GM12801 (cell line): ENCODE data around the gene MPHOSPH8.

Source experiments
- CTCF ChIP-seq: IDR thresholded peaks from one replicate; pipeline ENCODE4 v1.5.1; 2011; ENCODE audit warnings: control low read depth; ENCODE audit not compliant: insufficient read length; ENCODE audit errors: extremely low read depth

MPHOSPH8 gene

GRCh38 chr13:19606737-19607136, 26.7 kb upstream of the MPHOSPH8 start:
- no peak for TF ChIP-seq CTCF

- no peak for TF ChIP-seq CTCF
Observed at GRCh38 chr13:19607523-19608078, 25.9 kb upstream of the MPHOSPH8 start.

GRCh38 chr13:19618977-19619376, 14.5 kb upstream of the MPHOSPH8 start:
- TF ChIP-seq CTCF = no peak

- TF ChIP-seq CTCF = no peak
Observed at GRCh38 chr13:19622193-19622592, 11.3 kb upstream of the MPHOSPH8 start.

GRCh38 chr13:19624265-19624664, 9.2 kb upstream of the MPHOSPH8 start:
- no peak for TF ChIP-seq CTCF

- TF ChIP-seq CTCF = no peak
Observed at GRCh38 chr13:19632915-19633478, 462 bp upstream of the MPHOSPH8 start.

- TF ChIP-seq CTCF = no peak
Observed at GRCh38 chr13:19634256-19634740, 839 bp downstream of the MPHOSPH8 start.
